CD4-positive, alpha-beta T cell treated with Interleukin-1 beta for 1 hour (primary cell): ENCODE results near the gene MCU.
"Not testable (repeated sequence)": the region's sequence is repeated elsewhere in the genome, so short reads cannot be mapped to it uniquely, and the experiment has no call there.

ENCODE experiments used
- DNase-seq, 2 donors: peaks; one replicate each; pipeline ENCODE4 v3.0.0-alpha.2; 2020 to 2022

The MCU gene

GRCh38 chr10:72855129-72855528, 163.2 kb downstream of the MCU start:
- DNase-seq, result no peak

GRCh38 chr10:72855790-72856189, 163.8 kb downstream of the MCU start:
- no peak for DNase-seq

- DNase-seq, result no peak
Measured at GRCh38 chr10:72858067-72858466, 166.1 kb downstream of the MCU start.

- DNase-seq, result no peak
Measured at GRCh38 chr10:72862957-72863356, 171.0 kb downstream of the MCU start.

- peak in 1 of 2 donors; percentile 36 for DNase-seq
Measured at GRCh38 chr10:72875250-72876055, 183.5 kb downstream of the MCU start.

- no peak for DNase-seq
Measured at GRCh38 chr10:72879245-72879644, 187.3 kb downstream of the MCU start.

- DNase-seq, result no peak
Measured at GRCh38 chr10:72881291-72881690, 189.3 kb downstream of the MCU start.

GRCh38 chr10:72883861-72884260, 191.9 kb downstream of the MCU start:
- no peak for DNase-seq

GRCh38 chr10:72885953-72886352, 194.0 kb downstream of the MCU start:
- DNase-seq, result no peak

GRCh38 chr10:72886621-72887020, 194.7 kb downstream of the MCU start:
- no peak for DNase-seq

- DNase-seq, result no peak
Measured at GRCh38 chr10:72887043-72887442, 195.1 kb downstream of the MCU start.

GRCh38 chr10:72888151-72888638, 196.3 kb downstream of the MCU start:
- DNase-seq, result no peak

GRCh38 chr10:72889391-72889831, 197.5 kb downstream of the MCU start:
- no peak for DNase-seq

GRCh38 chr10:72890086-72890485, 198.1 kb downstream of the MCU start:
- no peak for DNase-seq

- DNase-seq, result no peak
Measured at GRCh38 chr10:72893136-72893798, 201.3 kb downstream of the MCU start, which contains the start of gene OIT3. OIT3 (plus strand) TSS chr10:72893739; CDS start chr10:72893799, 60 bp downstream.

- DNase-seq, result no peak
Measured at GRCh38 chr10:72895236-72895850, 203.4 kb downstream of the MCU start.

- DNase-seq, result no peak
Measured at GRCh38 chr10:72898616-72899015, 206.7 kb downstream of the MCU start.

- DNase-seq, result no peak
Measured at GRCh38 chr10:72899545-72899944, 207.6 kb downstream of the MCU start.

GRCh38 chr10:72903941-72904446, 212.1 kb downstream of the MCU start:
- not testable (repeated sequence) for DNase-seq

GRCh38 chr10:72904806-72905205, 212.9 kb downstream of the MCU start:
- DNase-seq, result no peak

- no peak for DNase-seq
Measured at GRCh38 chr10:72906446-72906845, 214.5 kb downstream of the MCU start.

GRCh38 chr10:72910705-72911104, 218.8 kb downstream of the MCU start:
- no peak for DNase-seq

- DNase-seq, result no peak
Measured at GRCh38 chr10:72911758-72912157, 219.8 kb downstream of the MCU start.
